Testis (tissue), 3 donors: ENCODE measurements around the gene LRRC66. TPM values are rescaled to one million over a fixed set of nuclear protein-coding genes. Genes with fewer than 3 reads are reported as not detected.

Experiments used
- DNase-seq: peaks from one replicate; pipeline ENCODE4 v3.0.0-alpha.2; 2019
- H3K27ac ChIP-seq, 2 donors: fragments of 200-600 bp; sonication (generic); one replicate each; pipeline ENCODE4 v1.5.1; 2019
- H3K27me3 ChIP-seq: fragments of 200-600 bp; sonication (generic); one replicate; pipeline ENCODE4 v1.5.1; 2019
- H3K36me3 ChIP-seq: fragments of 200-600 bp; sonication (generic); one replicate; pipeline ENCODE4 v1.5.1; 2017; ENCODE audit warnings: low read depth; ENCODE audit errors: missing control alignments
- H3K4me1 ChIP-seq: fragments of 200-600 bp; sonication (generic); one replicate; pipeline ENCODE4 v1.5.1; 2019
- H3K4me3 ChIP-seq, 2 donors: fragments of 200-600 bp; sonication (generic); one replicate each; pipeline ENCODE4 v1.5.1; 2017 to 2019
- H3K9me3 ChIP-seq: fragments of 200-600 bp; sonication (generic); one replicate; pipeline ENCODE4 v1.5.1; 2017
- POLR2A ChIP-seq: fragments of 450-650 bp; IDR thresholded peaks from one replicate; pipeline ENCODE4 v1.6.1; 2017; ENCODE audit warnings: antibody characterized with exemption, mild to moderate bottlenecking, moderate library complexity
- WGBS, 2 donors: methylation state at CpG; one replicate each; pipeline ENCODE4 v1.1.5; 2018; 5-methylcytosine and 5-hydroxymethylcytosine counted together
- intact Hi-C: fragments of 100-400 bp; cut with DNase I; formaldehyde crosslinking; loops from one replicate; pipeline ENCODE4 v1.15.1; 2023; ENCODE audit warnings: low total_unique reads
- polyA plus RNA-seq: library from polyadenylated mRNA; stranded (reverse); fragments of 350-450 nt; fragmentation: Illumina TruSeq; extraction: RNeasy Lipid Tissue Mini Kit (QIAGEN cat#74804); gene quantifications from one replicate; pipeline ENCODE4 v1.2.3, GENCODE V29; 2014; ENCODE audit warnings: low read depth, low replicate concordance; ENCODE audit not compliant: insufficient read depth
- small RNA-seq, 2 donors: library from RNA; depleted of rRNA; stranded (forward); fragments of <200 nt; gene quantifications; one replicate each; pipeline ENCODE3, GENCODE V24; 2016
- total RNA-seq, 2 donors: library from RNA; depleted of rRNA; stranded (reverse); fragments of >200 nt; gene quantifications; one replicate each; pipeline ENCODE4 v1.2.3, GENCODE V29; 2016
- TF ChIP-seq, protein P1 (sequence below), 3 experiments: fragments of 450-650 bp in 2 of 3; fragments of 200-600 bp in 1 of 3; sonication (generic) in 1 of 3; IDR thresholded peaks; one replicate each; pipeline ENCODE4 v1.5.1; 2016 to 2019; ENCODE audit warnings: antibody characterized with exemption in 3 of 3, mild to moderate bottlenecking in 2 of 3, moderate library complexity in 1 of 3

The LRRC66 gene
- total and polyA plus RNA-seq, 3 donors from 2014 or later, result 0.87 to 2.4 (median 1.0) TPM

DNA sequence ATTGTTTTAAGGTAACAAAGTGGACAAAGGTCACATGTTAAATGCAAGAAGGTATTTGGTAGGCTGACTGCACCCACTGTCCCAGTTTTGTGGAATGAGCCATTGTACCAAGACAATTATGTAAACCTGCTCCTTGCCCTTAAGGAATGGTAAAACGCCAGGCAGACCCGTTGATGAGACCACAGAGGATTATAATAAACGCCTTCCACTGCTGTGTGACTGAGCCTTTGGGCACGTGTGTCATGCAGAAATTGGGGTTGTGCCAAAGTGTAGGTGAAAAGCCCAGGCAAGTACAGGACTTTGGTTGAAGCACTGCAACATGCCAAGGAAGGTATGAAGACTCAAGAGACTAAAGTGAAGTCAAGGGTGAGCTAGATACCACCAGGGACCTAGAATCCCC is 59.7 kb downstream of the LRRC66 start:
- intact Hi-C loops, result no loop called here
- no peak overlapping the region for H3K4me3 ChIP-seq
- no peak for DNase-seq
- 55 to 72% methylated on average over 4 of the region's 4 CpGs for WGBS, 2 donors
- no peaks in the 10 kb centered on the region for H3K4me1 ChIP-seq
- TF ChIP-seq, protein P1, sequence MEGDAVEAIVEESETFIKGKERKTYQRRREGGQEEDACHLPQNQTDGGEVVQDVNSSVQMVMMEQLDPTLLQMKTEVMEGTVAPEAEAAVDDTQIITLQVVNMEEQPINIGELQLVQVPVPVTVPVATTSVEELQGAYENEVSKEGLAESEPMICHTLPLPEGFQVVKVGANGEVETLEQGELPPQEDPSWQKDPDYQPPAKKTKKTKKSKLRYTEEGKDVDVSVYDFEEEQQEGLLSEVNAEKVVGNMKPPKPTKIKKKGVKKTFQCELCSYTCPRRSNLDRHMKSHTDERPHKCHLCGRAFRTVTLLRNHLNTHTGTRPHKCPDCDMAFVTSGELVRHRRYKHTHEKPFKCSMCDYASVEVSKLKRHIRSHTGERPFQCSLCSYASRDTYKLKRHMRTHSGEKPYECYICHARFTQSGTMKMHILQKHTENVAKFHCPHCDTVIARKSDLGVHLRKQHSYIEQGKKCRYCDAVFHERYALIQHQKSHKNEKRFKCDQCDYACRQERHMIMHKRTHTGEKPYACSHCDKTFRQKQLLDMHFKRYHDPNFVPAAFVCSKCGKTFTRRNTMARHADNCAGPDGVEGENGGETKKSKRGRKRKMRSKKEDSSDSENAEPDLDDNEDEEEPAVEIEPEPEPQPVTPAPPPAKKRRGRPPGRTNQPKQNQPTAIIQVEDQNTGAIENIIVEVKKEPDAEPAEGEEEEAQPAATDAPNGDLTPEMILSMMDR (IDR thresholded peaks at IDR 0.05), result no peak
- TF ChIP-seq POLR2A, result no peak
- H3K27me3 ChIP-seq, result no peaks in the 10 kb centered on the region
- H3K27ac ChIP-seq, result no peak overlapping the region
- H3K36me3 ChIP-seq, result no peaks in the 10 kb centered on the region
- H3K9me3 ChIP-seq, result no peaks in the 10 kb centered on the region

DNA sequence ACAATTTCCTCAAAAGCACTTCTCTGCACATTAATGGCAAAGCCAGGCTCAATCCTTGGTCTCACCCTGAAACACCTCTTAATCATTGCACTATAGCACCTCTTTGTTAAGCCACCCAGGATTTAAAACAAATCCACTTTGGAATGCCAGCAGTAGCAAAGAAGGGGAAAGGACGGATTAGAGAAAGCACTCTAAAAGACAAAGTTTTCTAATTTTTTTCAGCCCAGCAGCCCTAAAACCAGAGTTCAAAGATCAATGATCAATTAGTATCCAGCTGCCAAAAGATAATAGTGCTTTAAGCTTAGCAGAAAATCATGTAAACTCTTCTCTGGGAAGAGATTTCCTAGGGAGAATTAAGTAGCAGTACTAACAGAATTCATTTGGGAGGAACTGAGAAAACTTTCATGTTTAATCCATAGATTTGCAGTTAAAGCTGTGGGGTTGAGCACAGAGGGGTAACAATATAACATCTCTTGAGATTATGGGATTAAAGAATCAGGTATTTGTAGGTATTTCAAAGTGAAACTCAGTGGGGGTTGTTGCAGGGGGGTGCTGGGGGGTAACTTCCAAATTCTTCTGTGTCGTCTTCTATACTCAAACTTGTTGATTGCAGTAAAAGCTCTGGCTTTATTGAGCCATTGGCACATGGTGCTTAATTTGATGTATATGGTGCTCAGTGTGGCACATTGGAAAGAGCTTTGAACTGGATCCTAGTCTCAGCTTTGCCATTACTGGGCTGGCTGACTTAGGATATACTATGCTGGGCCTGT is 61.8 kb downstream of the LRRC66 start:
- H3K4me3 ChIP-seq, result no peak overlapping the region
- no peaks in the 10 kb centered on the region for H3K4me1 ChIP-seq
- H3K27me3 ChIP-seq, result no peaks in the 10 kb centered on the region
- no peaks in the 10 kb centered on the region for H3K36me3 ChIP-seq
- TF ChIP-seq, protein P1 (IDR thresholded peaks at IDR 0.05), result no peak
- no peak for TF ChIP-seq POLR2A
- WGBS, 2 donors, result 70 to 72% methylated on average over 2 of the region's 2 CpGs
- no peak for DNase-seq
- no peak overlapping the region for H3K27ac ChIP-seq
- no peaks in the 10 kb centered on the region for H3K9me3 ChIP-seq
- intact Hi-C loops, result no loop called here

Small RNA genes within 50 kb of the gene (small RNA-seq; reads per million reads assigned to genes)
- 0 reads per million in 2 donors for gene AC104784.1

Other genes starting within 250 kb of the LRRC66 start
- gene DCUN1D4, start 177.2 kb downstream of the LRRC66 start, total RNA-seq, result 10 to 100 TPM; 74.1 to 81.9 TPM
- gene DCUN1D4, start 177.2 kb downstream of the LRRC66 start, polyA plus RNA-seq, result 57.7 TPM
- gene SGCB, start 17.9 kb upstream of the LRRC66 start, total RNA-seq, result 10 to 100 TPM; 35.7 to 52.2 TPM
- 32.8 TPM for gene SGCB, start 17.9 kb upstream of the LRRC66 start, polyA plus RNA-seq
- 100 to 1,000 TPM in 1 of 2 donors, 10 to 100 TPM in 1; 40.5 to 139 TPM for gene SPATA18, start 30.9 kb upstream of the LRRC66 start, total RNA-seq
- gene SPATA18, start 30.9 kb upstream of the LRRC66 start, polyA plus RNA-seq, result 127 TPM